ENCODE measurements around the gene MT1X.
"Not testable (repeated sequence)": the region's sequence is repeated elsewhere in the genome, so short reads cannot be mapped to it uniquely, and the experiment has no call there.

MT1X gene

GRCh38 chr16:56673921-56674320 lies 8.3 kb upstream of the MT1X start:
- no peaks in the 10 kb centered on the region for H3K79me1 ChIP-seq (replicated peaks; ENCODE audit: low read length, poor library complexity, severe bottlenecking)
- H3K27me3 ChIP-seq (ENCODE audit: control insufficient read depth in 1 of 2, insufficient read depth in 1 of 2, low read length in 2 of 2) = peaks cover 32 to 64% of the 10 kb centered on the region in 2 experiments
- no peak overlapping the region for H3K23ac ChIP-seq (ENCODE audit: low read length in 2 of 2)
- H3K18ac ChIP-seq (ENCODE audit: low read depth in 1 of 2, low read length in 2 of 2) = no peak overlapping the region
- H3K9me3 ChIP-seq (ENCODE audit: control insufficient read depth, low read length) = no peaks in the 10 kb centered on the region
- no peak overlapping the region for H3K9ac ChIP-seq (ENCODE audit: low read length)
- H2AK5ac ChIP-seq (ENCODE audit: low read length, severe bottlenecking) = no peak overlapping the region
- WGBS = 30% methylated on average over 12 of the region's 12 CpGs
- H3K4me3 ChIP-seq (ENCODE audit: insufficient read depth in 1 of 2, low read depth in 1 of 2, low read length in 2 of 2) = no peak overlapping the region
- H2BK120ac ChIP-seq (ENCODE audit: low read depth, low read length) = no peak overlapping the region
- no peak overlapping the region for H2BK12ac ChIP-seq (ENCODE audit: low read length in 2 of 2)
- H3K14ac ChIP-seq (ENCODE audit: low read length in 2 of 2) = no peak overlapping the region
- peaks cover 13% of the 10 kb centered on the region for H3K4me1 ChIP-seq (ENCODE audit: control insufficient read depth, insufficient read depth, low read depth, low read length)
- H2BK15ac ChIP-seq (ENCODE audit: low read depth, poor library complexity, severe bottlenecking) = no peak overlapping the region
- H3K4ac ChIP-seq (ENCODE audit: low read depth in 1 of 2, low read length in 2 of 2) = no peak overlapping the region
- H4K91ac ChIP-seq (ENCODE audit: low read length) = no peak overlapping the region
- H2AFZ ChIP-seq (ENCODE audit: low read depth, low read length) = no peak overlapping the region
- no peak overlapping the region for H4K8ac ChIP-seq (ENCODE audit: low read length)
- H3K27ac ChIP-seq (ENCODE audit: low read length, poor library complexity, severe bottlenecking) = no peak overlapping the region
- H3K36me3 ChIP-seq (ENCODE audit: control insufficient read depth in 1 of 2, insufficient read depth in 2 of 2, low read depth in 1 of 2, low read length in 2 of 2) = no peaks in the 10 kb centered on the region
- H2BK5ac ChIP-seq (ENCODE audit: low read depth, low read length, poor library complexity, severe bottlenecking) = no peak overlapping the region
- no peak overlapping the region for H3K4me2 ChIP-seq (ENCODE audit: low read length, poor library complexity, severe bottlenecking)
- DNase-seq = peak; percentile 43

GRCh38 chr16:56674570-56674969 lies 7.7 kb upstream of the MT1X start:
- H3K4ac ChIP-seq (ENCODE audit: low read depth in 1 of 2, low read length in 2 of 2); DNase-seq; H3K4me2 ChIP-seq (ENCODE audit: low read length, poor library complexity, severe bottlenecking); H2AFZ ChIP-seq (ENCODE audit: low read depth, low read length); H3K79me1 ChIP-seq (replicated peaks; ENCODE audit: low read length, poor library complexity, severe bottlenecking); H3K4me3 ChIP-seq (ENCODE audit: insufficient read depth in 1 of 2, low read depth in 1 of 2, low read length in 2 of 2); H4K91ac ChIP-seq (ENCODE audit: low read length); H2BK5ac ChIP-seq (ENCODE audit: low read depth, low read length, poor library complexity, severe bottlenecking); H3K9me3 ChIP-seq (ENCODE audit: control insufficient read depth, low read length); H3K18ac ChIP-seq (ENCODE audit: low read depth in 1 of 2, low read length in 2 of 2); H4K8ac ChIP-seq (ENCODE audit: low read length); H2BK15ac ChIP-seq (ENCODE audit: low read depth, poor library complexity, severe bottlenecking); H3K27ac ChIP-seq (ENCODE audit: low read length, poor library complexity, severe bottlenecking); H3K23ac ChIP-seq (ENCODE audit: low read length in 2 of 2); H3K14ac ChIP-seq (ENCODE audit: low read length in 2 of 2); H2BK120ac ChIP-seq (ENCODE audit: low read depth, low read length); H2BK12ac ChIP-seq (ENCODE audit: low read length in 2 of 2); H2AK5ac ChIP-seq (ENCODE audit: low read length, severe bottlenecking); H3K36me3 ChIP-seq (ENCODE audit: control insufficient read depth in 1 of 2, insufficient read depth in 2 of 2, low read depth in 1 of 2, low read length in 2 of 2); H3K4me1 ChIP-seq (ENCODE audit: control insufficient read depth, insufficient read depth, low read depth, low read length); H3K9ac ChIP-seq (ENCODE audit: low read length): not testable (repeated sequence)
- 59% methylated on average over 6 of the region's 6 CpGs for WGBS
- peaks cover 26 to 57% of the 10 kb centered on the region in 2 experiments for H3K27me3 ChIP-seq (ENCODE audit: control insufficient read depth in 1 of 2, insufficient read depth in 1 of 2, low read length in 2 of 2)

GRCh38 chr16:56675685-56676210 lies 6.5 kb upstream of the MT1X start:
- H3K9me3 ChIP-seq (ENCODE audit: control insufficient read depth, low read length) = no peaks in the 10 kb centered on the region
- H3K27me3 ChIP-seq (ENCODE audit: control insufficient read depth in 1 of 2, insufficient read depth in 1 of 2, low read length in 2 of 2) = peaks cover 14 to 46% of the 10 kb centered on the region in 2 experiments

GRCh38 chr16:56677474-56677873 lies 4.8 kb upstream of the MT1X start:
- Histone ChIP-seq H2BK120ac (ENCODE audit: low read depth, low read length) (no peak overlapping the region), H3K23ac (ENCODE audit: low read length in 2 of 2) (no peak overlapping the region), H3K4me1 (ENCODE audit: control insufficient read depth, insufficient read depth, low read depth, low read length) (peaks cover 9% of the 10 kb centered on the region), H4K91ac (ENCODE audit: low read length) (no peak overlapping the region), H3K9me3 (ENCODE audit: control insufficient read depth, low read length) (no peaks in the 10 kb centered on the region), H3K18ac (ENCODE audit: low read depth in 1 of 2, low read length in 2 of 2) (no peak overlapping the region), H2BK12ac (ENCODE audit: low read length in 2 of 2) (no peak overlapping the region), H4K8ac (ENCODE audit: low read length) (no peak overlapping the region), H3K4me3 (ENCODE audit: insufficient read depth in 1 of 2, low read depth in 1 of 2, low read length in 2 of 2) (no peak overlapping the region), H2AK5ac (ENCODE audit: low read length, severe bottlenecking) (no peak overlapping the region), H3K9ac (ENCODE audit: low read length) (no peak overlapping the region), H3K14ac (ENCODE audit: low read length in 2 of 2) (no peak overlapping the region), H2BK15ac (ENCODE audit: low read depth, poor library complexity, severe bottlenecking) (no peak overlapping the region), H3K27ac (ENCODE audit: low read length, poor library complexity, severe bottlenecking) (no peak overlapping the region), H3K27me3 (ENCODE audit: control insufficient read depth in 1 of 2, insufficient read depth in 1 of 2, low read length in 2 of 2) (peaks cover 13 to 29% of the 10 kb centered on the region in 2 experiments), H3K4ac (ENCODE audit: low read depth in 1 of 2, low read length in 2 of 2) (no peak overlapping the region), H3K36me3 (ENCODE audit: control insufficient read depth in 1 of 2, insufficient read depth in 2 of 2, low read depth in 1 of 2, low read length in 2 of 2) (no peaks in the 10 kb centered on the region), H2BK5ac (ENCODE audit: low read depth, low read length, poor library complexity, severe bottlenecking) (no peak overlapping the region), H2AFZ (ENCODE audit: low read depth, low read length) (no peak overlapping the region), H3K79me1 (replicated peaks; ENCODE audit: low read length, poor library complexity, severe bottlenecking) (no peaks in the 10 kb centered on the region), H3K4me2 (ENCODE audit: low read length, poor library complexity, severe bottlenecking) (no peak overlapping the region)
- no peak for DNase-seq
- WGBS = 85% methylated on average over 3 of the region's 3 CpGs

More at GRCh38 chr16:56675685-56676210, 6.5 kb upstream of the MT1X start:
- Histone ChIP-seq H3K27ac (ENCODE audit: low read length, poor library complexity, severe bottlenecking) (no peak overlapping the region), H2BK5ac (ENCODE audit: low read depth, low read length, poor library complexity, severe bottlenecking) (no peak overlapping the region), H2BK120ac (ENCODE audit: low read depth, low read length) (no peak overlapping the region), H3K18ac (ENCODE audit: low read depth in 1 of 2, low read length in 2 of 2) (no peak overlapping the region), H3K4me3 (ENCODE audit: insufficient read depth in 1 of 2, low read depth in 1 of 2, low read length in 2 of 2) (peak overlapping the region in 1 of 2 experiments; percentile 24), H3K9ac (ENCODE audit: low read length) (no peak overlapping the region), H3K4me1 (ENCODE audit: control insufficient read depth, insufficient read depth, low read depth, low read length) (peaks cover 7% of the 10 kb centered on the region), H2BK12ac (ENCODE audit: low read length in 2 of 2) (no peak overlapping the region), H2AFZ (ENCODE audit: low read depth, low read length) (no peak overlapping the region), H3K14ac (ENCODE audit: low read length in 2 of 2) (no peak overlapping the region), H4K8ac (ENCODE audit: low read length) (no peak overlapping the region), H3K4ac (ENCODE audit: low read depth in 1 of 2, low read length in 2 of 2) (no peak overlapping the region), H2BK15ac (ENCODE audit: low read depth, poor library complexity, severe bottlenecking) (no peak overlapping the region), H3K23ac (ENCODE audit: low read length in 2 of 2) (no peak overlapping the region), H3K4me2 (ENCODE audit: low read length, poor library complexity, severe bottlenecking) (peak overlapping the region; percentile 24), H3K36me3 (ENCODE audit: control insufficient read depth in 1 of 2, insufficient read depth in 2 of 2, low read depth in 1 of 2, low read length in 2 of 2) (no peaks in the 10 kb centered on the region), H3K79me1 (replicated peaks; ENCODE audit: low read length, poor library complexity, severe bottlenecking) (no peaks in the 10 kb centered on the region), H2AK5ac (ENCODE audit: low read length, severe bottlenecking) (no peak overlapping the region), H4K91ac (ENCODE audit: low read length) (no peak overlapping the region)
- DNase-seq = no peak
- under 1% methylated on average over 26 of the region's 32 CpGs for WGBS

Measured in mesenchymal stem cell (in vitro differentiated cells and primary cell).